Testis (tissue), 2 donors: ENCODE measurements around the gene GATB.

Source experiments
- CTCF ChIP-seq, 3 experiments: fragments of 450-650 bp in 2 of 3; fragments of 200-600 bp in 1 of 3; sonication (generic) in 1 of 3; IDR thresholded peaks; one replicate each; pipeline ENCODE4 v1.5.1; 2016 to 2019; ENCODE audit warnings: antibody characterized with exemption in 3 of 3, mild to moderate bottlenecking in 2 of 3, moderate library complexity in 1 of 3
- POLR2A ChIP-seq: fragments of 450-650 bp; IDR thresholded peaks from one replicate; pipeline ENCODE4 v1.6.1; 2017; ENCODE audit warnings: antibody characterized with exemption, mild to moderate bottlenecking, moderate library complexity

- no peak for TF ChIP-seq CTCF (IDR thresholded peaks at IDR 0.05)
- no peak for TF ChIP-seq POLR2A
These were observed 13.5 kb upstream of the GATB start for GRCh38 chr4:151774324-151774723.
